Liver (tissue), 9 donors: ENCODE results near the gene CEP63. TPM values are rescaled to one million over a fixed set of nuclear protein-coding genes. Genes with fewer than 3 reads are reported as not detected.

Experiments
- DNase-seq: peaks from one replicate; pipeline ENCODE4 v3.0.0-alpha.2; 2017; ENCODE audit warnings: low spot score
- H3K27ac ChIP-seq, 2 donors: one replicate each; pipeline ENCODE4 v1.7.0; 2013; ENCODE audit warnings: inconsistent platforms in 2 of 2, low read length in 2 of 2, control low read depth in 1 of 2, low read depth in 1 of 2, mild to moderate bottlenecking in 1 of 2
- H3K27me3 ChIP-seq, 4 donors: one replicate each; pipeline versions ENCODE4 v1.6.1 to v1.7.0; 2013; ENCODE audit warnings: low read length in 3 of 4, inconsistent platforms in 1 of 4, mild to moderate bottlenecking in 1 of 4, moderate library complexity in 1 of 4; ENCODE audit not compliant: control insufficient read depth in 4 of 4, insufficient read depth in 4 of 4
- H3K36me3 ChIP-seq, 4 donors: one replicate each; pipeline versions ENCODE4 v1.6.1 to v1.7.0; 2013; ENCODE audit warnings: low read length in 3 of 4, mild to moderate bottlenecking in 3 of 4, low read depth in 1 of 4, moderate library complexity in 1 of 4; ENCODE audit not compliant: control insufficient read depth in 4 of 4, insufficient read depth in 3 of 4
- H3K4me1 ChIP-seq, 4 donors: one replicate each; pipeline versions ENCODE4 v1.6.1 to v1.7.0; 2013; ENCODE audit warnings: low read length in 3 of 4, mild to moderate bottlenecking in 3 of 4, moderate library complexity in 1 of 4; ENCODE audit not compliant: control insufficient read depth in 4 of 4, insufficient read depth in 4 of 4
- H3K4me3 ChIP-seq, 3 donors: one replicate each; pipeline versions ENCODE4 v1.6.1 to v1.7.0; 2013; ENCODE audit warnings: low read length in 3 of 3, control low read depth in 1 of 3, low read depth in 1 of 3, mild to moderate bottlenecking in 1 of 3
- H3K9ac ChIP-seq, 2 donors: one replicate each; pipeline ENCODE4 v1.7.0; 2013; ENCODE audit warnings: low read length in 2 of 2, mild to moderate bottlenecking in 2 of 2, moderate library complexity in 2 of 2, control low read depth in 1 of 2, low read depth in 1 of 2
- H3K9me3 ChIP-seq, 4 donors: one replicate each; pipeline versions ENCODE4 v1.6.1 to v1.7.0; 2013; ENCODE audit warnings: low read length in 3 of 4; ENCODE audit not compliant: control insufficient read depth in 4 of 4
- ATF3 ChIP-seq: IDR thresholded peaks from 2 replicates; pipeline ENCODE4 v1.6.1; 2016; ENCODE audit warnings: antibody characterized with exemption
- CTCF ChIP-seq: fragments of 150-350 bp; IDR thresholded peaks from 2 replicates; pipeline ENCODE4 v1.5.1; 2017; ENCODE audit warnings: improper control_type of control experiment, low read depth, low read length; ENCODE audit not compliant: missing input control
- EGR1 ChIP-seq, 2 donors: IDR thresholded peaks; 2 replicates each; pipeline ENCODE4 v1.6.1; 2016 to 2018; ENCODE audit warnings: antibody characterized with exemption in 2 of 2, low read depth in 2 of 2
- FOXA1 ChIP-seq: IDR thresholded peaks from 2 replicates; pipeline ENCODE4 v1.6.1; 2016; ENCODE audit warnings: antibody characterized with exemption
- FOXA2 ChIP-seq: IDR thresholded peaks from 2 replicates; pipeline ENCODE4 v1.6.1; 2016; ENCODE audit warnings: antibody characterized with exemption
- GABPA ChIP-seq, 2 donors: IDR thresholded peaks in 1 of 2; conservative IDR thresholded peaks in 1 of 2; 2 replicates each; pipeline ENCODE4 v1.6.1; 2016; ENCODE audit warnings: antibody characterized with exemption in 2 of 2, mild to moderate bottlenecking in 1 of 2, moderate library complexity in 1 of 2
- HNF4A ChIP-seq, 2 donors: conservative IDR thresholded peaks; 2 replicates each; pipeline ENCODE4 v1.6.1; 2016; ENCODE audit warnings: antibody characterized with exemption in 2 of 2, mild to moderate bottlenecking in 2 of 2
- HNF4G ChIP-seq: IDR thresholded peaks from 2 replicates; pipeline ENCODE4 v1.6.1; 2016; ENCODE audit warnings: antibody characterized with exemption
- JUND ChIP-seq, 2 donors: IDR thresholded peaks; 2 replicates each; pipeline ENCODE4 v1.6.1; 2016; ENCODE audit warnings: antibody characterized with exemption in 2 of 2
- MAX ChIP-seq: IDR thresholded peaks from 2 replicates; pipeline ENCODE4 v1.6.1; 2016; ENCODE audit warnings: antibody characterized with exemption
- NR2F2 ChIP-seq: IDR thresholded peaks from 2 replicates; pipeline ENCODE4 v1.6.1; 2016; ENCODE audit warnings: antibody characterized with exemption
- RAD21 ChIP-seq, 2 donors: IDR thresholded peaks; 2 replicates each; pipeline ENCODE4 v1.6.1; 2016; ENCODE audit warnings: antibody characterized with exemption in 2 of 2, mild to moderate bottlenecking in 2 of 2
- REST ChIP-seq: IDR thresholded peaks from 2 replicates; pipeline ENCODE4 v1.6.1; 2016; ENCODE audit warnings: antibody characterized with exemption, mild to moderate bottlenecking
- RXRA ChIP-seq, 2 donors: IDR thresholded peaks; 2 replicates each; pipeline ENCODE4 v1.6.1; 2017 to 2018; ENCODE audit warnings: antibody characterized with exemption in 2 of 2, mild to moderate bottlenecking in 1 of 2
- SP1 ChIP-seq: IDR thresholded peaks from 2 replicates; pipeline ENCODE4 v1.6.1; 2018; ENCODE audit warnings: antibody characterized with exemption, mild to moderate bottlenecking
- TAF1 ChIP-seq: conservative IDR thresholded peaks from 2 replicates; pipeline ENCODE4 v1.6.1; 2016; ENCODE audit warnings: antibody characterized with exemption, mild to moderate bottlenecking
- YY1 ChIP-seq: IDR thresholded peaks from 2 replicates; pipeline ENCODE4 v1.6.1; 2016; ENCODE audit warnings: antibody characterized with exemption, mild to moderate bottlenecking
- ZBTB33 ChIP-seq: IDR thresholded peaks from 2 replicates; pipeline ENCODE4 v1.6.1; 2016; ENCODE audit warnings: antibody characterized with exemption
- WGBS: extraction: QIAGEN DNeasy Blood & Tissue Kit; methylation state at CpG from one replicate; pipeline ENCODE4 v1.1.7; 2013; 5-methylcytosine and 5-hydroxymethylcytosine counted together
- polyA plus RNA-seq, 2 donors: library from polyadenylated mRNA; stranded (reverse) in 1 of 2; unstranded in 1 of 2; fragments of 200-250 nt in 1 of 2; fragments of >200 nt in 1 of 2; fragmentation: Nextera tagmentation in 1 of 2; extraction: Ambion mirVana in 1 of 2; gene quantifications; one replicate each; pipeline versions ENCODE4 v1.2.1 to v1.2.3, GENCODE V29; 2013 to 2015
- total RNA-seq, 2 donors: library from RNA; depleted of rRNA; stranded (reverse); fragments of >200 nt; gene quantifications; one replicate each; pipeline ENCODE4 v1.2.3, GENCODE V29; 2014
- donor health status: healthy.
- donor health status: healthy.
- donor health status: healthy.
- donor health status: healthy.
- donor health status: healthy.

The CEP63 gene
- total and polyA plus RNA-seq, 4 donors, result 8.1 to 16.1 (median 12.7) TPM

- H3K4me3 ChIP-seq, result no peak overlapping the region
- H3K27ac ChIP-seq, result no peak overlapping the region
- WGBS, result 96% methylated on average over 6 of the region's 6 CpGs
- peaks cover 5 to 25% (median 20%) of the 10 kb centered on the region in 4 donors for H3K36me3 ChIP-seq
- peaks cover 2 to 23% (median 20%) of the 10 kb centered on the region in 4 donors for H3K4me1 ChIP-seq
- no peaks in the 10 kb centered on the region for H3K27me3 ChIP-seq
- no peak for TF ChIP-seq ZBTB33
- TF ChIP-seq HNF4A (conservative IDR thresholded peaks at IDR 0.05), result no peak
- no peak for TF ChIP-seq GABPA (IDR thresholded peaks at IDR 0.05 in 1 of 2, conservative IDR thresholded peaks at IDR 0.05 in 1 of 2)
- no peak for TF ChIP-seq SP1
- no peak for TF ChIP-seq YY1
- no peak for TF ChIP-seq ATF3
- TF ChIP-seq TAF1, result no peak
- no peak for TF ChIP-seq JUND (IDR thresholded peaks at IDR 0.05)
- no peak for TF ChIP-seq NR2F2
- TF ChIP-seq FOXA1, result no peak
- no peak for TF ChIP-seq EGR1 (IDR thresholded peaks at IDR 0.05; ENCODE audit: low read depth in 2 of 2)
- TF ChIP-seq CTCF, result no peak
- TF ChIP-seq FOXA2, result no peak
- TF ChIP-seq HNF4G, result no peak
- TF ChIP-seq RXRA (IDR thresholded peaks at IDR 0.05), result no peak
- TF ChIP-seq RAD21 (IDR thresholded peaks at IDR 0.05), result no peak
- no peak for TF ChIP-seq MAX
- no peak for TF ChIP-seq REST
- H3K9me3 ChIP-seq, result no peaks in the 10 kb centered on the region
- no peak overlapping the region for H3K9ac ChIP-seq
- DNase-seq, result no peak
These were observed 8.9 kb upstream of the CEP63 start for GRCh38 chr3:134477002-134477401.
